HUES48 (cell line): Measurements from ENCODE around the gene ASAH2B.
"Not testable (repeated sequence)": the region's sequence is repeated elsewhere in the genome, so short reads cannot be mapped to it uniquely, and the experiment has no call there.

ENCODE experiments used
- H3K27ac ChIP-seq: one replicate; pipeline ENCODE4 v1.7.0; 2013; ENCODE audit warnings: low read depth, low read length, inconsistent platforms
- H3K27me3 ChIP-seq: 2 replicates; pipeline ENCODE4 v1.6.1; 2013; ENCODE audit warnings: mild to moderate bottlenecking, low read length; ENCODE audit not compliant: control insufficient read depth, insufficient read depth
- H3K36me3 ChIP-seq: 2 replicates; pipeline ENCODE4 v1.6.1; 2013; ENCODE audit warnings: low read length; ENCODE audit not compliant: control insufficient read depth, insufficient read depth
- H3K4me1 ChIP-seq: 2 replicates; pipeline ENCODE4 v1.6.1; 2013; ENCODE audit warnings: mild to moderate bottlenecking, low read length; ENCODE audit not compliant: control insufficient read depth, insufficient read depth
- H3K4me3 ChIP-seq: 2 replicates; pipeline ENCODE4 v1.5.1; 2013; ENCODE audit warnings: mild to moderate bottlenecking, low read depth, low read length
- H3K9ac ChIP-seq: 2 replicates; pipeline ENCODE4 v1.6.1; 2013; ENCODE audit warnings: mild to moderate bottlenecking, low read depth, low read length, moderate library complexity
- H3K9me3 ChIP-seq: 2 replicates; pipeline ENCODE4 v1.6.1; 2013; ENCODE audit warnings: low read length; ENCODE audit not compliant: control insufficient read depth, insufficient read depth

The ASAH2B gene

GRCh38 chr10:50739618-50740292 is at the start of gene ASAH2B:
TSS of gene ASAH2B (plus strand) at chr10:50739936. CDS start at chr10:50745131, 5,195 bp downstream.
- Histone ChIP-seq H3K27me3 (no peaks in the 10 kb centered on the region), H3K4me1 (no peaks in the 10 kb centered on the region), H3K9ac (peak within 1 kb of the TSS; percentile 93), H3K4me3 (peak within 1 kb of the TSS; percentile 99), H3K9me3 (no peaks in the 10 kb centered on the region), H3K27ac (peak within 1 kb of the TSS; percentile 69), H3K36me3 (no peaks in the 10 kb centered on the region)

GRCh38 chr10:50697819-50698218 is 41.9 kb upstream of the ASAH2B start:
- not testable (repeated sequence) for H3K4me1 ChIP-seq, H3K9ac ChIP-seq, H3K36me3 ChIP-seq, H3K9me3 ChIP-seq, H3K27me3 ChIP-seq, H3K27ac ChIP-seq, H3K4me3 ChIP-seq

DNA sequence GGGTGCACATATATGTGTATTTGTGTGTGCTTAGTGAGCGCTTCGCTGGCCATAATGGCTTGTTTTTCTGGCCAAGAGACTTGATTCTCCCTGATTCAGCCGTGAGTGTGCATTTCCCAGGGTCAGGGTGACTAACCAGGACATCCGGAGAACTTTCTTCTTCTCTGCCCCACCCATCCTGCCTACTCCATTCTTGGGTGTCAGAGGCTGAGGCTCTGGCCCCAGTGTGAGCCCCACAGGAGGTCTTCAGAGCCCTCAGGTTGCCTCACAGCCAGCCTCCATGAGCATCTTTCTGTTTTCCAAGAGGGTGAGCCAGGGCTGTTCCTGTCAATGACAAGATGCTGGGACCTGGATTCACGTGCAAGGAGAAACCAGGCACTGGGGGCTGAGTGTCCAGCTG is 37.8 kb upstream of the ASAH2B start:
- not testable (repeated sequence) for H3K27ac ChIP-seq, H3K4me1 ChIP-seq, H3K9ac ChIP-seq, H3K36me3 ChIP-seq, H3K9me3 ChIP-seq, H3K27me3 ChIP-seq, H3K4me3 ChIP-seq

GRCh38 chr10:50702997-50703396 is 36.7 kb upstream of the ASAH2B start:
- not testable (repeated sequence) for H3K4me1 ChIP-seq, H3K9ac ChIP-seq, H3K9me3 ChIP-seq, H3K4me3 ChIP-seq, H3K27ac ChIP-seq, H3K36me3 ChIP-seq, H3K27me3 ChIP-seq

GRCh38 chr10:50704436-50705079 is 35.2 kb upstream of the ASAH2B start:
- not testable (repeated sequence) for H3K4me3 ChIP-seq, H3K9me3 ChIP-seq, H3K4me1 ChIP-seq, H3K27me3 ChIP-seq, H3K36me3 ChIP-seq, H3K9ac ChIP-seq, H3K27ac ChIP-seq

- H3K36me3 ChIP-seq, H3K27ac ChIP-seq, H3K4me1 ChIP-seq, H3K27me3 ChIP-seq, H3K4me3 ChIP-seq, H3K9me3 ChIP-seq, H3K9ac ChIP-seq: not testable (repeated sequence)
Observed at GRCh38 chr10:50706006-50706405, 33.7 kb upstream of the ASAH2B start.

- not testable (repeated sequence) for H3K4me3 ChIP-seq, H3K27ac ChIP-seq, H3K36me3 ChIP-seq, H3K4me1 ChIP-seq, H3K9ac ChIP-seq, H3K9me3 ChIP-seq, H3K27me3 ChIP-seq
Observed at GRCh38 chr10:50710241-50710640, 29.5 kb upstream of the ASAH2B start.

DNA sequence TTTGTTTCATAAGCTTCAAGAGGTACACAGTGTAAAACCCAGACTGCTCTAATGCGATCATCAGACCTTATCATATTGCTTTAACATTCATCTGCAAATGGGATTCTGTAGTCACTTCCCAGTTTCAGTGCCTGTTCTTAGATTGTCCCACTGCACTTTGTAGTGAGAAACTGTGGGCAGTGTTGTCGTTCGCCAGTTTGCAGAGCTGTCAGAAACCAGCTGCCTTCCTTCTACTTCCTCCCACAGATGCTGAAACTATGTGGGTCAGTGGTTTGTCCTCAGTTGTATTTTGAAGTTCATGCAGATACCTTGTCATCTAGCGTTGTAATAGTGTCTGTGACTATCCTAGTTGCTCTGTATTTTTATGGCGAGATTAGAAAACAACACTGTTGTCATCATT is 15.9 kb upstream of the ASAH2B start:
- H3K36me3 ChIP-seq, H3K4me3 ChIP-seq, H3K4me1 ChIP-seq, H3K27ac ChIP-seq, H3K9me3 ChIP-seq, H3K27me3 ChIP-seq, H3K9ac ChIP-seq: not testable (repeated sequence)

DNA sequence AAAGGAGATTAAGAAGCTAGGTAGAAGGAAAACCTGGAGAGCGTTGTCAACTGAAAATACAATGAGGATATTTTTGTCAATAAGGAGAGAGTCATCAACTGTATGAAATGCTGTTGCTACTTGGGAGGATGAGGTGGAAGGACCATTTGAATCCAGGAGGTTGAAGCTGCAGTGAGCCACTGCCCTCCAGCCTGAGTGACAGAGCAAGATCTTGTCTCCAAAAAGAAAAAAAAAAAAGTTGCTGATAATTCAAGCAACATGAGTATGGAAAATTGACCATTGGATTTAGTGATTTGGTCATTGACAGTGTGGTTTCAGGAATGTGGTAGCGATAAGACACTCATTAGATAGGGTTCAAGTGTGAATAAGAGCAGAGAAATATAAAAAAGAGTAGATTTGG is 11.6 kb upstream of the ASAH2B start:
- not testable (repeated sequence) for H3K27me3 ChIP-seq, H3K9me3 ChIP-seq, H3K27ac ChIP-seq, H3K4me3 ChIP-seq, H3K36me3 ChIP-seq, H3K4me1 ChIP-seq, H3K9ac ChIP-seq

GRCh38 chr10:50738987-50739617 is 634 bp upstream of the ASAH2B start:
- peak overlapping the region; percentile 93 for H3K9ac ChIP-seq
- not testable (repeated sequence) for H3K36me3 ChIP-seq, H3K27me3 ChIP-seq, H3K9me3 ChIP-seq, H3K4me1 ChIP-seq
- peak overlapping the region; percentile 99 for H3K4me3 ChIP-seq
- peak overlapping the region; percentile 69 for H3K27ac ChIP-seq

GRCh38 chr10:50740293-50740648 is 535 bp downstream of the ASAH2B start:
- Histone ChIP-seq H3K27ac (peak overlapping the region; percentile 69), H3K27me3 (no peaks in the 10 kb centered on the region), H3K9ac (peak overlapping the region; percentile 93), H3K4me3 (peak overlapping the region; percentile 99), H3K36me3 (no peaks in the 10 kb centered on the region), H3K9me3 (no peaks in the 10 kb centered on the region), H3K4me1 (no peaks in the 10 kb centered on the region)
